Retinal pigment epithelial cell (primary cell): ENCODE data around the gene B3GNT7.

Experiments
- DNase-seq: peaks from one replicate; pipeline ENCODE4 v3.0.0-alpha.2; 2010; ENCODE audit warnings: low read depth
- H3K4me3 ChIP-seq: 2 replicates; pipeline ENCODE4 v1.5.1; 2011; ENCODE audit warnings: mild to moderate bottlenecking, low read length, control low read depth, moderate library complexity
- CTCF ChIP-seq: conservative IDR thresholded peaks from 2 replicates; pipeline ENCODE4 v1.5.1; 2011; ENCODE audit warnings: low read depth, low read length, control low read depth, inconsistent platforms

B3GNT7 gene

GRCh38 chr2:231380307-231380706 lies 15.2 kb upstream of the B3GNT7 start:
- no peak overlapping the region for H3K4me3 ChIP-seq
- no peak for DNase-seq
- no peak for TF ChIP-seq CTCF

GRCh38 chr2:231380991-231381847 lies 14.3 kb upstream of the B3GNT7 start:
- no peak for TF ChIP-seq CTCF
- no peak for DNase-seq

GRCh38 chr2:231382116-231382515 lies 13.4 kb upstream of the B3GNT7 start:
- H3K4me3 ChIP-seq = no peak overlapping the region
- DNase-seq = no peak
- no peak for TF ChIP-seq CTCF

More at GRCh38 chr2:231380991-231381847, 14.3 kb upstream of the B3GNT7 start:
- no peak overlapping the region for H3K4me3 ChIP-seq

GRCh38 chr2:231383416-231384108 lies 11.9 kb upstream of the B3GNT7 start:
- no peak for DNase-seq
- no peak overlapping the region for H3K4me3 ChIP-seq
- TF ChIP-seq CTCF = no peak

GRCh38 chr2:231384109-231384435 lies 11.4 kb upstream of the B3GNT7 start:
- DNase-seq = no peak
- H3K4me3 ChIP-seq = no peak overlapping the region
- no peak for TF ChIP-seq CTCF

GRCh38 chr2:231384970-231385369 lies 10.5 kb upstream of the B3GNT7 start:
- no peak for TF ChIP-seq CTCF
- no peak overlapping the region for H3K4me3 ChIP-seq
- no peak for DNase-seq

- no peak overlapping the region for H3K4me3 ChIP-seq
- no peak for TF ChIP-seq CTCF
- no peak for DNase-seq
Measured at GRCh38 chr2:231385429-231385828, 10.1 kb upstream of the B3GNT7 start.
